Effector memory CD4-positive, alpha-beta T cell (primary cell): Measurements from ENCODE around the gene SLC12A6.
"Not testable (repeated sequence)": the region's sequence is repeated elsewhere in the genome, so short reads cannot be mapped to it uniquely, and the experiment has no call there.

ENCODE experiments used
- DNase-seq, 3 donors: peaks; one replicate each; pipeline ENCODE4 v3.0.0-alpha.2; 2020
- H3K27ac ChIP-seq: 2 replicates; pipeline ENCODE4 v1.7.0; 2013; ENCODE audit warnings: mild to moderate bottlenecking, low read length, moderate library complexity; ENCODE audit not compliant: insufficient read depth, poor library complexity, severe bottlenecking
- H3K27me3 ChIP-seq: replicated peaks from 2 replicates; pipeline ENCODE4 v1.7.0; 2013; ENCODE audit warnings: mild to moderate bottlenecking, low read length; ENCODE audit not compliant: insufficient read depth, control insufficient read depth, poor library complexity, severe bottlenecking
- H3K36me3 ChIP-seq: 2 replicates; pipeline ENCODE4 v1.7.0; 2013; ENCODE audit warnings: mild to moderate bottlenecking, low read length, moderate library complexity; ENCODE audit not compliant: control insufficient read depth, insufficient read depth
- H3K4me1 ChIP-seq: 2 replicates; pipeline ENCODE4 v1.7.0; 2013; ENCODE audit warnings: low read length, mild to moderate bottlenecking; ENCODE audit not compliant: control insufficient read depth, insufficient read depth, poor library complexity, severe bottlenecking
- H3K4me3 ChIP-seq: 2 replicates; pipeline ENCODE4 v1.7.0; 2013; ENCODE audit warnings: low read length, low read depth, mild to moderate bottlenecking; ENCODE audit not compliant: insufficient read depth, poor library complexity, severe bottlenecking
- H3K9me3 ChIP-seq: 2 replicates; pipeline ENCODE4 v1.7.0; 2013; ENCODE audit warnings: mild to moderate bottlenecking, low read length, moderate library complexity; ENCODE audit not compliant: control insufficient read depth

The SLC12A6 gene

DNA sequence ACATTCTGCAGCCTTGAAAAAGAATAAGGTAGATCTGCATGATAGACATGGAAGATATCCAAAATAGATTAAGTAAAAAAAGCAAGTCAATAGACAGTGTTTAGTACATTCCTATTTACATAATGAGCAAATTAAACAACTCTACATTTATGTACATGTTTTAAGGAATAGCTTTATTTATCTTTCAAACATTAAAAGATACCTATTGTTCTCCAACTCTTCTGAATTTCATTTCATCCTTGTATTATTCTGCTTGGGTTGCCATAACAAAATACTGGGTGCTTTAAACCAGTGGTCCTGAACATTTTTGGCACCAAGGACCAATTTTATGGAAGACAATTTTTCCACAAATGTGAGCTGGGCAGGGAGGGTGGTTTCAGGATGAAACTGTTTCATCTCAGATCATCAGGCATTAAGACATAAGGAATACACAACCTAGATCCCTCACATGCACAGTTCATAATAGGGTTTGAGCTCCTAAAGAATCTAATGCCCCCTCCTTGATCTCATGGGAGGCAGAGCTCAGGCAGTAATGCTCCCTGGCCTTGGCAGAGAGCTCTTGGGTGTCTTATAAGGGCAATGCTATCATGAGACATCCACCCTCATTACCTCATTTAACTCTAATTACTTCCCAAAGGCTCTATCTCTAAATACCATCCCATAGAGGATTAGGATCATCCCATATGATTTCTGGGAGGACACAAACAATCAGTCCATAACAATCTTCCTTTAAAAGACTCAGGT, 120.9 kb downstream of the SLC12A6 start:
- no peak for DNase-seq
- H3K27ac ChIP-seq: no peak overlapping the region
- no peaks in the 10 kb centered on the region for H3K9me3 ChIP-seq
- no peak overlapping the region for H3K4me3 ChIP-seq
- no peaks in the 10 kb centered on the region for H3K4me1 ChIP-seq
- no peaks in the 10 kb centered on the region for H3K36me3 ChIP-seq
- H3K27me3 ChIP-seq: no peaks in the 10 kb centered on the region

DNA sequence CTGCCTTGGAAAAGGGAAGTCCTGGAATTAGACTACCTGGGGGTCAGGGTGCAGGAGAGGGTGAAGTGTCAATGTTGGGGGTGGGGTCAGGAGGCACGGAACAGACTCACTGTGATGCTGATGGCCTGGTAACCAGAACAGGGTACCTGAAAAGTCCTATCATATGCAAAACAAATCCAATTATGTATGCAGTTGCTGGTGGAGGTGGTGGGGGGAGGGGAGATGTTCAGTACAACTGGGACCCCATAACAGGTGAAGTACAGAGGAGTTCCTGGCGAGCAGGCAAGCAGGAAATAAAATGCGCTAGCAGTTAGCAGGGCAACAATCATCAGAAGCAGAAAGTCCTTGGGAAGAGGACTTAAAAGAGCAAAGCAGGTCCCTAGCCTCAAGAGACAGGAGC, 123.4 kb downstream of the SLC12A6 start:
- Histone ChIP-seq H3K27ac (no peak overlapping the region), H3K27me3 (no peaks in the 10 kb centered on the region), H3K4me1 (no peaks in the 10 kb centered on the region), H3K9me3 (no peaks in the 10 kb centered on the region), H3K4me3 (no peak overlapping the region), H3K36me3 (no peaks in the 10 kb centered on the region)
- no peak for DNase-seq

DNA sequence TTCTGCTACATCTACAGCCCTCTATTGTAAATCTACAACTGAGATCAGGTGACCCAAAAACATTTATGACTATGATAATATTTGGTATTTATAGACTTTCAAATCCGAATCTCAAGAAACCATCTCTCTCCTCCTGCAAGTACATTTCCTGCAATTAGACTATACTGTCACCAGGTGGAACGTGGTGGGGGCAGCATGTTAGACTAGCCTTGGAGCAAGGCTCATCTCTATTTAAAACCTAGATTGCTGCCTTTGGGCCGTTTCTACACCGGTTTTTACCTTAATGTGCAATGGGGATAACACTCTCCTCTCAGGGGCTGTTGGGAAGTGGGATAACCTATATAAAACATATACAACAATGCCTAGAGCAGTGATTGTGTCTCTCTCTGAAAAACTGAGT, 123.9 kb downstream of the SLC12A6 start:
- H3K4me3 ChIP-seq: no peak overlapping the region
- H3K36me3 ChIP-seq: no peaks in the 10 kb centered on the region
- no peaks in the 10 kb centered on the region for H3K9me3 ChIP-seq
- H3K27ac ChIP-seq: no peak overlapping the region
- H3K27me3 ChIP-seq: no peaks in the 10 kb centered on the region
- no peak for DNase-seq
- H3K4me1 ChIP-seq: no peaks in the 10 kb centered on the region

DNA sequence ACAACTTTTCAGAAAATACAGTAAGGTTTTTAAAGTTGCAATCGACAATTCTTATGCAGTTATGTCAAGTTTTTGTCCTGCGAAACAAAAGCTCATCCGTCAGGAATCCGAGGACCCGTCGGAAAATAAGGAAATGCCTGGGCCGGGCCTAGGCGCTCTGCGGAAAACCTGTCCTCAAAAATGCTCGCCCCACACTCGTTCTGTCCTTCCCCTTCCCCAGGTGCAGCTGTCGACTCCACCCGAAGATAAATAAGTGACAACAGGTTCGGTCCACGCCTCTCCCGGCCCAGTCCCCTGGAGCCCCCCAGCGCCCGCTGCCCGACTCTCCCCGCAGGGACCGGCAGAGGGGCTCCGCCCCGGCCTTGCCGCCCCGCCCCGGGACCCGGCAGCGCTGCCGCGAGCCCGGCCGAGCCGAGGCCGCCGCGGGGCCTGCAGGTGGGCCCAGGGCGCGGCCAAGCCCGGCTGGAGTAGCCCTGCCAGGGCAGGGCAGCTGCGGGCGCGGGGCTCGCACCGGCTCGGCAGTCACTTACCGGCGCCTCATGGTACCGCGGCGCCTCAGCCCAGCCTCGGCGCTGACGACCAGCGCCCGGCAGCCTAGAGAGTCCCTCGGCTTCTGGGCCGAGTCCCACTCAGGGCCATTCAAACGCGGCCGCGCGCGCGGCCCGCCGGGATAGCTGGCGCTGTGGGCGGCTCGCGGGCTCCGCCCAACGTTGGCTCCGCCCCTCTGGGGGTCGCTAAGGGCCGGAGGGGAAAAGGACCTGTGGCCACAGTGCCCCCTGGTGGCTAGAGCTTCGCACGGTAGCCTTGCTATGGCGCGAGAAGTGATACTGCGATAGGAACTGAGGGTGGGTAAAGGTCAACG, 127.9 kb downstream of the SLC12A6 start, which contains the start of gene KATNBL1:
KATNBL1 (minus strand) TSS at position 676 of the 862 bp plus-strand sequence. CDS start 46,420 bp downstream, outside the sequence.
- Histone ChIP-seq H3K27ac (peak within 1 kb of the TSS; percentile 64), H3K27me3 (no peaks in the 10 kb centered on the region), H3K9me3 (no peaks in the 10 kb centered on the region), H3K4me1 (no peaks in the 10 kb centered on the region), H3K4me3 (peak within 1 kb of the TSS; percentile 52), H3K36me3 (no peaks in the 10 kb centered on the region)
- DNase-seq: peak; percentile 88 to 91 (median 89)

DNA sequence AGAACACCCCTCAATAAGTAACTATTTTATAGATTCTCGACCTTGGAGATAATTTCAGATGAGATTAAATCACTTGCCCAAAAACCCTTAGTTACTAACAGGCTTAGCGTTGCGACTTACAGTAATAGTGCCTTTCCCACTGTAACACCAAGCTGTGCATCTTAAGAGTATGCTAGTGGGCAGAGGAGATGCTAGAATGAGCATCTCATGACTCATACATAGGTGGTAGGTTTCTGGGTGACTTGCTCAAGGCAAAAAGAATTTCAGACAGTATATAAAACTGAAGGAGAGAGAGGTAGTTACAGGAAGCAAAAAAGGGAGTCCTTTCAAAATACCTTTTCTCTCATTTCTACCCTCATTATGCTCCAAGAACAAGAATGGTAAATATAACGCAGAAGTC, 131.6 kb downstream of the SLC12A6 start:
- Histone ChIP-seq H3K36me3 (no peaks in the 10 kb centered on the region), H3K27me3 (no peaks in the 10 kb centered on the region), H3K4me1 (no peaks in the 10 kb centered on the region), H3K9me3 (no peaks in the 10 kb centered on the region), H3K27ac (no peak overlapping the region), H3K4me3 (no peak overlapping the region)
- no peak for DNase-seq

DNA sequence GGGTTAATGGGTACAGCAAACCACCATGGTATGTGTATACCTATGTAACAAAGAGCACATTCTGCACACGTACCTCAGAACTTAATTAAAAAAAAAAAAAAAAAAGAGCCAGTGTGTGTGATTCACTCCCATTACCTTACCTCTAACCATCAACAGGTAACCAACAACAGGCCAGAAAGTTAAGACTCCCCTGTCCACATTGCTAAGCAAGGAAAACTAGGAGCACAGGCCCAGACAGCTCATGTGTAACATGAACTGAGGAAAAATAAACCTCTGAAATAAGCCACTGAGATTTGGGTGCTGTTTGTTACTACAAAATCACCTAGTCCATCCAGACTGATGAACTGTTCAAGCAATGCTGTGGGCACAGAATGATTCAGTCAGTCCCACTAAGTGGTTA, 133.6 kb downstream of the SLC12A6 start:
- Histone ChIP-seq H3K9me3 (no peaks in the 10 kb centered on the region), H3K27me3 (no peaks in the 10 kb centered on the region), H3K4me1 (no peaks in the 10 kb centered on the region), H3K36me3 (no peaks in the 10 kb centered on the region), H3K4me3 (no peak overlapping the region), H3K27ac (no peak overlapping the region)
- DNase-seq: no peak

DNA sequence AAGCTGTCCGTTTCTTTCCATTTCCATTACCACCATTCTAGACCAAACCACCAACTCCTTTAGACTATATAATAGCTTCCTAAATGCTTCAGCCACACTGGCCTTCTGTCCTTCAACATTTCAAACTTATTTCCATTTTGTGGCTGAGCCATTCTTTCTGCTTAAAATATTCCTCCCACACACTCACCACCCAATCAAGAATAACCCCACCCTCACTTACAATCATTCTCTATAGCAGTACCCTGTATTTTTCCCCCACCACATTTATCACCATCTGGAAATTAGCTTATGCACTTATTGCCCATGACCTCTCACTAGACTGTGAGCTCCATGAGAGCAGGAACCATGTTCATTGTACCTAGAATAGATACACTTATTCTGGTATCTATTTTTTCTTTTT, 134.3 kb downstream of the SLC12A6 start:
- Histone ChIP-seq H3K4me1 (no peaks in the 10 kb centered on the region), H3K9me3 (no peaks in the 10 kb centered on the region), H3K4me3 (no peak overlapping the region), H3K36me3 (no peaks in the 10 kb centered on the region), H3K27ac (no peak overlapping the region), H3K27me3 (no peaks in the 10 kb centered on the region)
- no peak for DNase-seq

DNA sequence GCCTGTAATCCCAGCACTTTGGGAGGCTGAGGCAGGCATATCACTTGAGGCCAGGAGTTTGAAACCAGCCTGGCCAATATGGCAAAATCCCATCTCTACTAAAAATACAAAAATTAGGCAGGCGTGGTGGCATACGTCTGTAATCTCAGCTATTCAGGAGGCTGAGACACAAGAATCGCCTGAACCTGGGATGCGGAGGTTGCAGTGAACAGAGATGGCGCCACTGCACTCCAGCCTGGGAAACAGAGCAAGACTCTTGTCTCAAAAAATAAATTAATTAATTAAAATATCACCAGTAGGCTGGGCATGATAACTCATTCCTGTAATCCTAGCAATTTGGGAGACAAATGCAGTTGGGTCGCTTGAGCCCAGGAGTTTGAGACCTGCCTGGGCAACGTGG, 144.3 kb downstream of the SLC12A6 start:
- H3K9me3 ChIP-seq, H3K4me1 ChIP-seq, DNase-seq, H3K27me3 ChIP-seq, H3K4me3 ChIP-seq, H3K27ac ChIP-seq, H3K36me3 ChIP-seq: not testable (repeated sequence)

DNA sequence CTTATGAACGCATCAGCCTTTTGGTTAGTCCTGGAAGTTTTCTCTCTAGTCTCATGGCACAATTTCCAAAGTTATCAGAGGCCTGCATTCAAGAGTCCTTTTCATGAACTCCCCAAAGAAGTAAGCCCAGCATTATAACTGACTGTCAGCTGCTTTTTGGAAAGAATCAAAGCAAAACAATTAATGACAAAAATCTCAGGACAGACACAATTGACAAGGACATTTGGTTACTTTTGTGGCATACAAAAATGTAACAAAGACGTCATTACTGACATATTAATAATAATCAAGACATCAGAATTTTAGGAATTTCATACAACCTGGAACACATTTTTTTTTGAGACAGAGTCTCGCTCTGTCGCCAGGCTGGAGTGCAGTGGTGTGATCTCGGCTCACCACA, 148.9 kb downstream of the SLC12A6 start:
- H3K4me3 ChIP-seq: no peak overlapping the region
- no peak overlapping the region for H3K27ac ChIP-seq
- no peaks in the 10 kb centered on the region for H3K27me3 ChIP-seq
- H3K36me3 ChIP-seq: no peaks in the 10 kb centered on the region
- no peaks in the 10 kb centered on the region for H3K4me1 ChIP-seq
- no peak for DNase-seq
- H3K9me3 ChIP-seq: no peaks in the 10 kb centered on the region

DNA sequence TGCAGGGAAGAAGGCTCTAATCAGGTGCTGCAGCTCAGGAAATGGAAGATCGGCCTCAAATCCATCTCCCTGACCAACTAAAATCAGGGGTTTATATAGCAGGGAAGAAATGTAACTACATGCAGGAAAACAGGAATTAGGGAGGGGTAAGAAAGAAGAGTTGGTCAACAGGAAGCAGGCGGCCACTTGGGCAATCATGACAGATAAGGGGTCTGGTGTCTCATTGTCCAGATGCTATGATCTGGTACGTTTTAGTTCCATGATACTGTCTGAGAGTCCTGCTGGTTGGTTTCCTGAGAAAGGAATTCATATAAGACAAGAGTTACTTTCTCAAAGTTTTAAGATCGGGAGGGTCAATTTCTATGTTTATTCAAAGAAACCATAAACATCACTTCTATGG, 151.9 kb downstream of the SLC12A6 start:
- DNase-seq: no peak
- Histone ChIP-seq H3K9me3 (no peaks in the 10 kb centered on the region), H3K4me1 (no peaks in the 10 kb centered on the region), H3K27ac (no peak overlapping the region), H3K36me3 (no peaks in the 10 kb centered on the region), H3K4me3 (no peak overlapping the region), H3K27me3 (no peaks in the 10 kb centered on the region)
